Renal pelvis (tissue), 4 donors: ENCODE results near the gene LOC128125822. TPM values are rescaled to one million over a fixed set of nuclear protein-coding genes. Genes with fewer than 3 reads are reported as not detected.
"Not testable (repeated sequence)": the region's sequence is repeated elsewhere in the genome, so short reads cannot be mapped to it uniquely, and the experiment has no call there.

ENCODE experiments used
- DNase-seq: peaks from one replicate; pipeline ENCODE4 v3.0.0-alpha.2; 2013
- polyA plus RNA-seq, 3 donors: library from polyadenylated mRNA; unstranded; fragments of 120-200 nt; gene quantifications; one replicate each; pipeline ENCODE4 v1.2.1, GENCODE V29; 2013; ENCODE audit not compliant: insufficient read length in 3 of 3

The LOC128125822 gene

DNA sequence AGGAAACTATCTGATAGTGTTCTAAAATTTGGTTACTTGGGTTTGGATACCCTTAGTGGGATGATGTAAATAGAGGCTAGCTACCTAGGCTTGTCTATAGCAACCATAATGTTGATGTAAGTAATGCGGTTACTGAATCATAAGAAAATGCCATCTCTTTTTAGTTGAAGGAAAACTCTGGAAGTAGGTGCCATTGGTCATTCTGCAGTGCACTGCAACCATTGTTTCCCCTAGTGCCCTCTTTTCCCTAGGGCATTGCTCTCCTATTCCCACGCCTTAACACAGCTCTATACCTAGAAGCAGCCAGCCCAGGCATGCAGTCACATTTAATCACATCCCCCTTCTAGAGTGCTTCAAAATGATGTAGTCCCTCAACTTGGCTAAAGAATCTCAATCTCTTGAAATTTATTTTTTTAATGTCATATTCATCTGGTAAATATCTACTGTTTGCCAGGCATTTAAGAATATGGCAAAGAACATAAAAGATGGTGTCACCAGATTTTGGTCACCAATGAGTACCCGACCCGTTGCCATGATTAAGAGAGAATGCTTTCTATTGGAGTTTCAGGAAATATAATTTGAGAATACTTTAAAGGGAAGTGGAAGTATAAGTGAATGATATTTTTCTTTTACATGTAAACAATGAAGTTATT lies 10.4 kb downstream of the LOC128125822 start:
- no peak for DNase-seq

DNA sequence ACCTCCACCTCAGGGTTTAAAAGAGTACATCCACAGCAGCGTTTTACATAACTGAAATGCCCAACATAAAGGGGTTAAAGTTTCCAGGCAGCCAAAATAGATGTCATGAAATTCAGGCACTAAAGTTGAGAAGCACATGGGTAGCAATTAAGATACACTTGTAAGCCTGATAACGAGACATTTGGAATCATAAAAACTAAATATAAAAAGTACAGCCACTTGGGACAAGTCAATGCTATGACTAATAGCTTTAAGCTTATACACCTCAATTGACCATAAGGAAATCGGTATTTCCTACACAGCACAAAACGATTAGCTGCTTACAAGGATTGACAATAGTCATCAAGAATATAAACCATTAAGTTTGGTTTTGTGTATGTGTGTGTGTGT lies 11.8 kb downstream of the LOC128125822 start:
- DNase-seq, result no peak

- no peak for DNase-seq
These were observed 12.3 kb downstream of the LOC128125822 start for GRCh38 chr6:63584566-63584965.

GRCh38 chr6:63585652-63586051 lies 13.4 kb downstream of the LOC128125822 start:
- not testable (repeated sequence) for DNase-seq

GRCh38 chr6:63589952-63590411 lies 17.7 kb downstream of the LOC128125822 start:
- no peak for DNase-seq

- DNase-seq, result no peak
These were observed 20.6 kb downstream of the LOC128125822 start for GRCh38 chr6:63592886-63593285.

DNA sequence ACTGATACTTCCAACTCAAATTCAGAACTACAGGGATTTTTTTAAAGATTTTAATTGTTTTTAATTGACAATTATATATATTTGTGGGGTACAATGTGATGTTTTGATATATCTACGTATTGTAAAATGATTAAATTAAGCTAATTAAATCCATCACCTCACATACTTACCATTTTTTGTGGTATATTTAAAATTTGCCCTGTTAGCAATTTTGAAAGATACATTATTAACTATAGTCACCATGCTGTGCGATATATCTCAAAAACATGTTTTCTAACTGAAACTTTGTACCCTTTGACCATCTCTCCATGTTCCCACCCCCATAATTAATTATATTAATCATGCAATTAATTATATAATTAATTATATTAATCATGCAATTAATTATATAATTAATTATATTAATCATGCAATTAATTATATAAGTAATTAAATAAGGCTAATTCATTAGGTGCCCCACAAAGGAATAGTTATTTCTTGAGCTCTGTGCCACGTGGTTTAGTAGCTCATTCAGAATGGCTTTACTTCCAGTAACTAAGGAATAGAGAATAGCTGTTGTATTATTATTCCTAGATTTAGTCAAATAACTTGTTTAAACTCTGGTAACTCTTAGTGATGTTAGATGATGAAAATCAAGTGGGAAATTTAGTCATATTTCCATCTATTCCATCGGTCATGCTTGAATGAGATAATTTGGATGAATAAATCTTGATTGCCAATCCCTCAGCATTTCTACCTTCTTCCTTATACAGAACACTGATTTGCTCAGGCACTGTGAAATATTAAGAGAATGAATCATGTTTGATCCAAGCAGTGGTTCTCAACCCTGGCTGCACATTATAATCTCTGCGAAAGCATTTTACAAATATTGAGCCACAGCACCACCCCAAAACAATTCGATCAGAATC lies 25.1 kb downstream of the LOC128125822 start:
- no peak for DNase-seq

- DNase-seq, result peak; percentile 71
These were observed 26.1 kb downstream of the LOC128125822 start for GRCh38 chr6:63598049-63599036.

DNA sequence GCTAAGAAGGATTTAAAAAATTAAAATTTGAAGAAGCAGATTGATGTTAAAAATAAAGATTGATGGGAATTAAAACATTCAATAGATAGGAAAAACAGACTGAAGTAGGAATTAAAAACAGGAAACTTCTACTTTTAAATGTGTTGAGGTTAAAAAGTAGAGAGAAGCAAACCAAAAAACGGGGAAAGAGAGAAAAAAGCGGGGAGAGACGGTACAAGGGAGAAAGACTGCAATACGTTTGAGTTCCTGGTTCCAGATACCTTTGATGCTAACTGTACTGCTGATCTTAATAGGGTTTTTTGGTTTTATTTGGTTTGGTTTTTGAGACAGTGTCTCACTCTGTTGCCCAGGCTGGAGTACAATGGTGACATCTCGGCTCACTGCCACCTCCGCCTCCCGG lies 27.0 kb downstream of the LOC128125822 start:
- no peak for DNase-seq

- no peak for DNase-seq
These were observed 27.9 kb downstream of the LOC128125822 start for GRCh38 chr6:63600136-63600535.

DNA sequence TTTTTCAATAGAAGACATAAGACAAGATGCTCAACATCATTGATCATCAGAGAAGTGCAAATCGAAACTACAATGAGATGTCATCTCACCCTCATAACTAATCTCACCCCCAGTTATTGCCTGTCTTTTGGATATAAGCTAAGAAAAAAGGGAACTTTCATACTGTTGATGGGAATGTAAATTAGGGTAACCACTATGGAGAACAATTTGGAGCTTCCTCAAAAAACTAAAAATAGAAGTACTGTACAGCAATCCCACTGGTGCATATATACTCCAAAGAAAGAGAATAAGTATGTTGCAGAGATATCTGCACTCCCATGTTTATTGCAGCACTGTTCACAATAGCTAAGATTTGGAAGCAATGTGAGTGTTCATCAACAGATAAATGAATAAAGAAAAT lies 37.0 kb downstream of the LOC128125822 start:
- no peak for DNase-seq

GRCh38 chr6:63610944-63611343 lies 38.7 kb downstream of the LOC128125822 start:
- DNase-seq, result no peak

DNA sequence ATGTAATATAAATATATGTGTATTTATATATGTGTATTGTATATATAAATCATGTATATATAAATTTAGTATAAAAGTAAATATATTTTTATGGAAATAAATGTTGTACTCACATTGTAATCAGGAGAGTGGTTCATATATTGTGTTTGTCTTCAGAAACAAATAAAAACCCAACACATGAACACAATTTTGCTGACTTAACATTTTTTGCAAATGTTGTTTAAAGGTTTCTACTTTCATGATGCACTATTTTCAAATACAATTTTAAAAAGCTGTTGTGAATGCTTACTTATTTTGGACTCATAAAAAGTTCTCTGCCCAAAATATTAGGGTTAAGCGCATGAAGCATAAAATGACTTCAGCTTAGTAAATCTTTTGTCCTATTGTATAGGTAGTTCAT lies 39.3 kb downstream of the LOC128125822 start:
- no peak for DNase-seq

- no peak for DNase-seq
These were observed 43.3 kb downstream of the LOC128125822 start for GRCh38 chr6:63615590-63615989.

Other genes starting within 250 kb of the LOC128125822 start
- gene PTP4A1, start within 50 bp of the LOC128125822 start, polyA plus RNA-seq, result 10 to 100 TPM; 49.2 to 55.3 (median 50.2) TPM
- gene PHF3, start 63.3 kb downstream of the LOC128125822 start, polyA plus RNA-seq, result 10 to 100 TPM; 55.3 to 62.2 (median 55.9) TPM